ENCODE data around the gene DFFB.

Gene DFFB

GRCh38 chr1:3834701-3835100 lies 22.6 kb upstream of the DFFB start:
- DNase-seq = peak; percentile 43

GRCh38 chr1:3836421-3836820 lies 20.9 kb upstream of the DFFB start:
- peak; percentile 19 for DNase-seq

GRCh38 chr1:3837200-3837599 lies 20.1 kb upstream of the DFFB start:
- DNase-seq = peak; percentile 9

- DNase-seq = peak; percentile 19
Measured at GRCh38 chr1:3837685-3838084, 19.6 kb upstream of the DFFB start.

GRCh38 chr1:3838788-3839187 lies 18.5 kb upstream of the DFFB start:
- DNase-seq = no peak

- no peak for DNase-seq
Measured at GRCh38 chr1:3841491-3841890, 15.8 kb upstream of the DFFB start.

GRCh38 chr1:3842912-3843311 lies 14.4 kb upstream of the DFFB start:
- DNase-seq = no peak

GRCh38 chr1:3846541-3846940 lies 10.7 kb upstream of the DFFB start:
- DNase-seq = peak; percentile 3

GRCh38 chr1:3847081-3847480 lies 10.2 kb upstream of the DFFB start:
- peak; percentile 2 for DNase-seq

GRCh38 chr1:3850857-3851256 lies 6.4 kb upstream of the DFFB start:
- DNase-seq = no peak

GRCh38 chr1:3851292-3851691 lies 6.0 kb upstream of the DFFB start:
- DNase-seq = no peak

GRCh38 chr1:3852091-3852490 lies 5.2 kb upstream of the DFFB start:
- no peak for DNase-seq

GRCh38 chr1:3852711-3853485 lies 4.4 kb upstream of the DFFB start:
- no peak for DNase-seq

GRCh38 chr1:3857791-3858129 lies 484 bp downstream of the DFFB start:
- no peak for DNase-seq

GRCh38 chr1:3858231-3858981 lies 1.1 kb downstream of the DFFB start:
- no peak for DNase-seq

- DNase-seq = no peak
Measured at GRCh38 chr1:3863231-3863935, 6.1 kb downstream of the DFFB start.

- DNase-seq = no peak
Measured at GRCh38 chr1:3864884-3865283, 7.6 kb downstream of the DFFB start.

GRCh38 chr1:3865606-3866160 lies 8.4 kb downstream of the DFFB start:
- no peak for DNase-seq

GRCh38 chr1:3868464-3869006 lies 11.3 kb downstream of the DFFB start:
- no peak for DNase-seq

- no peak for DNase-seq
Measured at GRCh38 chr1:3869751-3870301, 12.6 kb downstream of the DFFB start.

- no peak for DNase-seq
Measured at GRCh38 chr1:3871451-3871805, 14.2 kb downstream of the DFFB start.

- no peak for DNase-seq
Measured at GRCh38 chr1:3872546-3872945, 15.3 kb downstream of the DFFB start.

- no peak for DNase-seq
Measured at GRCh38 chr1:3874736-3875135, 17.5 kb downstream of the DFFB start.

Measured in activated effector memory CD4-positive, alpha-beta T cell treated with anti-CD3 and anti-CD28 coated beads, Interleukin-2, amount 50 U/mL, for 16 hours (primary cell).